Hematopoietic multipotent progenitor cell treated with erythropoietin and hydrocortisone succinate and interleukin-3 and kit ligand, for 17 days (in vitro differentiated cells): ENCODE measurements around the gene RIPOR2.

Experiments used
- DNase-seq: peaks from one replicate; pipeline ENCODE4 v3.0.0-alpha.2; 2015; ENCODE audit warnings: low spot score

Gene RIPOR2, protein sequence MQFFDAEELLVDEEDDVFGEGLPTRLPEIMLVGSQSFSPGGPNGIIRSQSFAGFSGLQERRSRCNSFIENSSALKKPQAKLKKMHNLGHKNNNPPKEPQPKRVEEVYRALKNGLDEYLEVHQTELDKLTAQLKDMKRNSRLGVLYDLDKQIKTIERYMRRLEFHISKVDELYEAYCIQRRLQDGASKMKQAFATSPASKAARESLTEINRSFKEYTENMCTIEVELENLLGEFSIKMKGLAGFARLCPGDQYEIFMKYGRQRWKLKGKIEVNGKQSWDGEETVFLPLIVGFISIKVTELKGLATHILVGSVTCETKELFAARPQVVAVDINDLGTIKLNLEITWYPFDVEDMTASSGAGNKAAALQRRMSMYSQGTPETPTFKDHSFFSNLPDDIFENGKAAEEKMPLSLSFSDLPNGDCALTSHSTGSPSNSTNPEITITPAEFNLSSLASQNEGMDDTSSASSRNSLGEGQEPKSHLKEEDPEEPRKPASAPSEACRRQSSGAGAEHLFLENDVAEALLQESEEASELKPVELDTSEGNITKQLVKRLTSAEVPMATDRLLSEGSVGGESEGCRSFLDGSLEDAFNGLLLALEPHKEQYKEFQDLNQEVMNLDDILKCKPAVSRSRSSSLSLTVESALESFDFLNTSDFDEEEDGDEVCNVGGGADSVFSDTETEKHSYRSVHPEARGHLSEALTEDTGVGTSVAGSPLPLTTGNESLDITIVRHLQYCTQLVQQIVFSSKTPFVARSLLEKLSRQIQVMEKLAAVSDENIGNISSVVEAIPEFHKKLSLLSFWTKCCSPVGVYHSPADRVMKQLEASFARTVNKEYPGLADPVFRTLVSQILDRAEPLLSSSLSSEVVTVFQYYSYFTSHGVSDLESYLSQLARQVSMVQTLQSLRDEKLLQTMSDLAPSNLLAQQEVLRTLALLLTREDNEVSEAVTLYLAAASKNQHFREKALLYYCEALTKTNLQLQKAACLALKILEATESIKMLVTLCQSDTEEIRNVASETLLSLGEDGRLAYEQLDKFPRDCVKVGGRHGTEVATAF

DNA sequence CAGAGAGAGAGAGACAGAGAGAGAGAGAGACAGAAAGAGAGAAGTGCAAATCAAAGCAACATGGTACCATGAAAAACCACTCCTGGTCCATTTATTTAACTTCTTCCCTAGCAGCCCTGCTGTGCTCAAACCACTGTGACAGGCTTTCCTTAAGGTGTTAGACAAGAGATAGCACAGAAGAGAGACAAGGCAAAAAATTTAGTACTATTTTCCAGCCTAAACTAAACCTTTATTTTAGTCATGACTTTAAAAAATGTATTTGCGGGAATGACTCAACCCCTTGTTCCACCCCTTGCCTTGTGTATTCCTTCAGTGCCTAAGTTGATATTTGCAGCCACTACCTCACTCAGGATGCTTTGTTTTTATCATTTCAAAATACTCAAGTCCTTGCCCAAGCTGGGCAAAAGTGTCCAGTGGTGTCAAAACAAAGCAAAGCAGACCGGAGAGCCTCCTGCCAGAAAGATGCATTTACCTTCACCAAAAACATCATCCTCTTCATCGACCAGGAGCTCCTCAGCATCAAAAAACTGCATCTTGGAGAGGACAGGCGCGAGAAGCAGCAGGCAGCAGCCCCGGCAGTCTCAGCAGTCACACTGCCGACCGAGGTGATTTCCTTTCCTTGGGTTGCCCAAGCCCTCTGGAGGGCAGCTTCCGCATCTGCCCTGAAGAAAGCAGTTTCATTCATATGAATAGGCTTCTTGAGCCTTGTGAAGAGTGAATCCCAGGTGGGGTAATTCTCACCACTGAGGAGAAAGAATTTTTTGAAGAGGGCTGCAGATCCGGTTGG is at the start of gene RIPOR2:
TSS of gene RIPOR2 (minus strand) at position 595 of the 787 bp plus-strand sequence. CDS start at position 533, 62 bp downstream.
- DNase-seq = no peak

DNA sequence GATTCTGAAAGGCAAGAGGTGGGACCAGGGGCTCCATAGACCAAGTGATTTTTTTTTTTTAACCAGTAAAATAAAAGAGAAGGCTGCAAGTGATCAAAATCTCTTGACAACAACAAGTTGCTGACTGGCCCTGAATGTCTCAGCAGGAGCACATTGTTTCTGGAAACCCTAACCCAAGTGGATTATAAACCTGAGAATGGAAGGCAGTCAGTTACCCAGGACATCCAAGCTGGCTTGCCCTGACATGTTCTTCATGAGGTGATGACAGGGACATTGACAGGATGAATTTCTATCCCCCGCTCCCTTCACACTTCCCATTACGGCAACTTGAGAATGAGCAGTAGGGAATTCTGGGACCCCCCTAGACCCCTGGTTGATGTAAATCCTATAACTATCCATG is 49.6 kb upstream of the RIPOR2 start:
- no peak for DNase-seq

DNA sequence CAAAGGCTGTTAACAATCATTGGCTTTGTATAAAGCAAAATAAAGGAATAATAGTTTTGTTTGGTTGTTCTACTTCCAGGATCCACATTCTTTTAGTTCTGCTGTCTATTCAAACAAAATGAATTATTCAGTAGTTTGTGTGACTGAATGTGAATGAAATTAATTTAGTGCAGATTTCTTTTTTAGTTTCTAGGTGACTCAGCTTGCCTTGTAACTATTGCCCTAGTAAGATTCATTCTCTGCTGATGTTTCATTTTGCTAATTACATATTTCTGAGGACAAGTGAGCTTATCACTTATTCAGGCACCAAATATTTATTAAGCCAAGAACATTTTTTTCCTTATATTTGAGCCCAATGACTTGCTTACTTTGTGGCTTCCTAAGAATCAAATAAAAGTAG is 46.5 kb upstream of the RIPOR2 start:
- DNase-seq = no peak

DNA sequence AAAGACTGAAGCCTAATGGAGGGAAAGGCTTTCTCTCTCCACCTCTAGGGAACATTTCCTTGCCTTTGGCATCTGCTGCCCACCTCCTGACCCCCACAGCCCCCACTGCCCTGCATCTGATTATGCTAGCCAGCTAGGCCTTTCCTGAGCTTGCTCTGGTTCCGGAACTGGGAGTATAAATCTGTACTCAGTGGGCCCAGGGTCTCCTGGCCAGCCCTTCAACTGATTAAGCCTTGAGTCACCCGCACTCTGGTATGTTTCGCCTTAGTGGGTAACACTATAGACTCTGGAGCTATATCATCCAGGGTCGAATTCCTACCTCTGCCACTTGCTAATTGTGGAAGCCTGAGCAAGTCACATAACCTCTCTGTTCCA is 45.6 kb upstream of the RIPOR2 start:
- no peak for DNase-seq

DNA sequence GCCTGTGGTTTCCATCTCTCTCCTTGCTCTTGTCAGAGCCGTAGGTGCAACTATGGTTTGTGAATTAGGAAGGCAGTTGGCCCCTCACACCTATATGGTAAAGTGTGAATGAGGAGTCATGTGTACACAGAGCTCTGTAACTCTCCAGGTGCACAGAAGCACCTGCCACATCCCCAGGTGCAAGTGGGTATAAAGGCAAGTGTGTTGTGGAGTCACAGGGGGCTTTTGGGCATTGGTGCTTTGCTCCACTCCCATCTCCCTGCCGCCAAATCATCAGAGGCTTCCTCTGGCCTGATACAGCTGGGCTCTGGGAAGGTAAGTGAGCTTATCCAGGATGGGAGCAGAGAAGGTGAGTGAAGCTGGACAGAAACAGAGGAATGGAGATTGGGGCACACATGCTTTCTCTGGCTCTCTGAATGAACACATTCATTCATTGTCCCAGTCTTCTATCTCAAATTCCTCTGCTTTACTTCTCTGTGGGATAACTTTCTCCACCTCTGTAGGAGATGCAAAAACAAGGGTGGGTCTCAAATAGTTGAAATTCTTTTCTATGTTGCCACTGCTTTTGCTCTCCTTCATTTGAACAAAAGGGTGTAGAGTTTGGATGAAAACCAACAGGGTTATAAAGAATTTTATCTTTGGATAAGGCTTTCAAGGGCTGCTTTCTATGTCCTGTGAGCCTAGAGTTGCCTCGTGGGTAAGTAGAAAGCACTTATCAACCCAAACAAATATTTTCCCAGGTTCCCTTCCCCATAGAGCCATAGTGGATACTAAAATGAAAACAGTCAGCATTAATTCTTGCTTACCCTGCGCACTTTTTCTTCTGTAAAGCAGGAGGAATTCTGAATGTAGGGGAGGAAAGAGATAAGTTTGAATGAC is 45.0 kb upstream of the RIPOR2 start:
- no peak for DNase-seq

DNA sequence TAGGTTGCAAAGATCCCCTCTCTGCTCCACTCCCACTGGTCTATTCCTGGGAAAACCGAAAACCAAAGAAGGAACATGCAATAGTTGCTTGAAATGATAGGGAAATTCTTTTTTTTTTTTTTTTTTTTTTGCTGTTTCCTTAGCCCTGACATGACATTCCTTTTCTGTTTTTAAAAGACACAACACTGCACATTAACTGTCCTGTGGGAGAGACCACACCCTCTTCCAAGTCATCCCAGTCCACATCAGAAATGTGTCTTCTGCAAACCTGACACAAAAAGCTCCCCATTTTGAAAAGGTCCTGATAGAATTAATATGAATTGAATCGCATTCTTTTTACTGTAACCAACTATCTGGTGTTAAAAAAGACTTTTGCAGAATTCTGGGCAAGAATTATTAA is 43.4 kb upstream of the RIPOR2 start:
- DNase-seq = no peak

DNA sequence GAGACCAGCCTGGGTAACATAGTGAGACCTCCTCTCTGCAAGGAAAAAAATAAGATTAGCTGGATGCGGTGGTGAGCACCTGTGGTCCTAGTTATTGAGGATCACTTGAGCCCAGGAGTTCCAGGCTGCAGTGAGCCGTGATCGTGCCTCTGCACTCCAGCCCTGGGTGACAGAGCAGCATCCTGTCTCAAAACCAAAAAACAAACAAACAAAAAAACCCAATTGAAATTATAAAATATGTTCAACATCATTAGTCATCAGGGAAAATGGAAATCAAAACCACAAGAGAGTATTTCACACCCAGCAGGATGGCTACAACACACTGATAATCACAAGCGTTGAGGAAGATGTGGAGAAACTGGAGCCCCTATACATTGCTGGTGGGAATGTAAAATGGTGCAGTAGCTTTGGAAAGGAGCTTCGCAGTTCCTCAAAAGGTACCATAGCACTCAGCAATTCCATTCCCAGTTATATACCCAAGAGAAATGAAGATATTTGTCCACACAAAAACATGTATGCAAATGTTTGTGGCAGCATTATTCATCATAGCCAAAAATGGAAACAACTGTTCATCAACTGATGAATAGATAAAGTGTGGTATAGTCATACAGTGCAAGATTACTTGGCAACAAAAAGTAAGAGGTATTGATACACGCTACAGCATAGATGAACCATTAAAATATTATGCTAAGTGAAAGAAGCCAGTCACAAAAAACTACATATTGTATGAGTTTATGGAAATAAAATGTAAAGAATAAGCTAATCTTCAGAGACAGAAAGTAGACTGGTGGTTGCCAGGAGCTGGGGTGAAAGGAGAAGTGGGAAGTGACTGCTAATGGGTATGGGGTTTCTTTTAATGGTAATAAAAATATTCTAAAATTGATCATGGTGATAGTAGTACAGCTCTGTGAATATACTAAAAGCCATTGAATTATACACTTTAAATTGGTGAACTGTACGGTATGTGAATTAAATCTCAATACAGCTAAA is 38.7 kb upstream of the RIPOR2 start:
- no peak for DNase-seq

DNA sequence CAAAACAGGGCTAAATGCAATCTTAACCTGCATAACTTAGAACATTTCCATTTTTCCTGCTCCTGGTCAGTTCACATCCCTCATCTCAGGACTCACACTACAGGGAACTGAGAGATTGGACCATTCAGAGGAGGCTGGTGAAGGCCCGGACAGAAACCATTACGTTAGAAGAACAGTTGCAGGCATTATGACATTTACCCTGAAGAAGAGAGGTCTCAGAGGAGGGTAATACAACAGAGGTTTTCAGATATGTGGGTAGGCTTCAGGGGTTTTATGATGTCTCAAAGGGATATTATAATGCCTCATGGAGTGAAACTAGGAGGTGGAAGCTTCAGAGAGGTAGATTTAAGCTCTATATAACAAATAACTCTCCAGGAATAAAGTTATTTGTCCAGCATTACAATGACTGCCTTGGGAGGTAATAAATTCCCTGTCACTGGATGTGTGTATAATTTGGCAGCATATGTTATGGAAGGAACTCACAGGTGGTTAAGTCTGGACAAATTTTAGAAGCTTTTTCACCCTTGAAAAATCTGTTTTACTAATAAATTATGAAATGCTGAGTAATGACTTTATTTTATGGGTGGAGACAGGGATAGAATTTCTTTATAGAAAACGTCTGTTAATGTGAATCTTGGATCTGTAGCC is 36.7 kb upstream of the RIPOR2 start:
- no peak for DNase-seq

DNA sequence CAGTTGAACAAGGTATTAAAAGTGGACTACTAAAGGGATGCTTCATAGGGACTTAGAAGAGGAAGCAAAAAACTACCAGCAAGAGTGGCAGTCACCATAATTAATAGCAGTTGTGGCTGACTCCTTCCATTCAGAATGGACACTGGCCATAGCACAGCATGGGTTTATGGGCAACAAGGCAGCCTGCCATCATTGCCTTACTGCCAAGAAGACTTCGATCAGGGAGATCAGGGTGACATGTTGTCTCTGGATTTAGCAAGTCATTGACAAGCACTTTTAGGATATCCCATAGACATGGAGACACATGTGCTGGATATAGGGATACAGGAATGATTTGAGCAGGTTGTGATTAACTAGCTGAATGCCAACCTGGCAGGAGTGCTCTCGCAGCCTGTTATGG is 35.3 kb upstream of the RIPOR2 start:
- no peak for DNase-seq

DNA sequence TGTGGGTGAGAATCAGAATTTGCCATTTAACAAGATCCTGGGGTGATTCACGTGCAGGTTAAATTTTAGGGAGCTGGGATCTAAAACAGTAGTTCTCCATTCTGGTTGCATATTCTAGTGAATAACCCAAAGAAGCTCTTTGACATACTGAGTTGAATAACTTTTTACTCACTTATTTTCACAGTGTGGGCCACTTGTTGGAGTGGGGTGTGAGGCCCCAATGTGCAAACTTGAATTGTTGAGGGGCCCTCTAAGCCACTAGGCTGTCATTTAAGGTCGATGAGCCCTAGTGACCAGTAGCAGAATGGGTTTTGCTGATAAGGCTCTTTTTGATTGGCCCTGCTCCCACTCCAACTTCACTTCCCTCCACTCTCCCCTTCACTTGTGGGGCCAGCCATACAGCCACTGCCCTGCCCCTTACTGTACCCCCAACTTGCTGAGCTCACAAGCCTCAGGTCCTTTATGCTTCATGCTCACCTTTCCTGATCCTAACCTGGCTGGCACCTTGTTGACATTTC is 33.6 kb upstream of the RIPOR2 start:
- DNase-seq = no peak

DNA sequence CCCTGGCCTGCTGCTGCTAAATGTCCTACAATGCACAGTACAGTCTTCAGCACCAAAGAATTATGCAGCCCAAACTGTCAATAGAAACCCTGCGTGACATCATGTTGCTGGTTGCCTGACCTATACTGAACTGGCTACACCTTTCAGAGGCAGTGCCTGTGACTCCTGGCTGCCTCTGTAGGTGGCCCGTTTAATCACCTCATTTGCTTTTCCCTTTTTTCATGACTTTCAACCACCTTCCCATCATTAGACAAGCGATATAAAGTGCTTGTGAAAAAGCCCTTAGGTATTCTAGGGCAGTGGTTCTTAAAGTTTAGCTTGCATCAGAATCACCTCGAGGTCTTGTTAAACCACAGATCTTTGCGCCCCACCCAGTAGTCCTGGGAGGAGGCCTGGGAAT is 33.0 kb upstream of the RIPOR2 start:
- DNase-seq = no peak

DNA sequence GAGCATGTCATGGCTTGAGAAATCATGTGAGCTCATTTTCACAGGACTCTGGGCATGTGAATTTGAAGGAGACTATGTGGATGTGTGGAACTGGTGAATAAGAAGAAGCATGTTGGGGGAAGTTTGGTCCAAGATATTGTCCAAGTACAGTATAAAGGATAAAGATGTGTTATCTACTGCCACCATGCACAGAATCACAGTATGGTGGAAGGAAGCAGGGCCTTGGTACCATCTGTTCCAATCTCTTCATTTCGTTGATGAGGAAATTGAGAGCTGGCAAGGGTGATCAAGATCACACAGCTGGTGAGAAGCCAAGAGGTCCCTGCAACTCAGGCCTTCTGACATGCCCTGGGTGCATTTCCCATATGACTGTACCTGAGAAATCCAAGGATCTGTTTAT is 31.5 kb upstream of the RIPOR2 start:
- DNase-seq = no peak

DNA sequence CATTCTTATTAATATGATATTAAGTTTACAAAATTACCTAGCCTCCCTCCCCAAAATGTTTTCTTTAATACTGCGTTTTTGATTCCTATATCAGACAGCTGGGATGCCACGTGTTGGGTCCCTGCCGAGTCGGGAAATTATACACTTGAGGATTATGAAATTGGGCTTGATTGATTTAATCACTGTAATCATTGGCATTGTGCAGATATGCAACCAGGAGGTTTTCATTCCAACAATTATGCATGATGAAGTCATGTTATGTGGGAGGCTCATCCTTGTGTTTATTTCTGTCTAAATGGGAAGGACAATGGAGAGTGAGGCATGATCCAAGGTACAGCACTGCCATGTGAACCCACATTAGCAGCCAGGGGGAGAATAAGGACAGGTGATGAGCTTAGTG is 30.6 kb upstream of the RIPOR2 start:
- DNase-seq = no peak

DNA sequence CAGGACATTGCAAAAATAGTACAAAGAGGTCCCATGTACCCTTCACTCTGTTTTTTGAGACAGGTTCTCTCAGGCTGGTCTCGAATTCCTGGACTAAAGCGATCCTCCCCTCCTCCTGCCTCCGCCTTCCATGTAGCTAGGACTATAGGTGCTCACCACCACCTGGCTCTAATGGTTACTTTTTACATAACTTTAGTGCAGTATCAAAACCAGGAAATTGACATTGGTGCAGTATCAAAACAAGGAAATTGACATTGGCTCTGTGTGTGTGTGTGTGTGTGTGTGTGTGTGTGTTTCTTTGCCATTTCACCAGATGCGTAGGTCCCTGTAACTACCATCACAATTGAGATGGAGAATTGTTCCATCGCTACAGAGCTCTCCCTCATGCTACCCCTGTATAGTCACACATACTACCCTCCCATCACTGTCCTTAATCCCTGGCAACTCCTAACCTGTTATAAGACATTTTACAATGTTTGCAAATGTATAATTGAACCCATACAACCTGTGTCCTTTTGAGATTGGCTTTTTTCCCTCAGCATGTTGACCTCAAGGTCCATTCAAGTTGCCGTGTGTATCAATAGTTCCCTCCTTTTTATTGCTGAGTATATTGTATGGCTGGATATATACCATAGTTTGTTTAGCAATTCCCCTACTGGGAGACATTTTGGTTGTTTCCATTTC is 28.3 kb upstream of the RIPOR2 start:
- no peak for DNase-seq

DNA sequence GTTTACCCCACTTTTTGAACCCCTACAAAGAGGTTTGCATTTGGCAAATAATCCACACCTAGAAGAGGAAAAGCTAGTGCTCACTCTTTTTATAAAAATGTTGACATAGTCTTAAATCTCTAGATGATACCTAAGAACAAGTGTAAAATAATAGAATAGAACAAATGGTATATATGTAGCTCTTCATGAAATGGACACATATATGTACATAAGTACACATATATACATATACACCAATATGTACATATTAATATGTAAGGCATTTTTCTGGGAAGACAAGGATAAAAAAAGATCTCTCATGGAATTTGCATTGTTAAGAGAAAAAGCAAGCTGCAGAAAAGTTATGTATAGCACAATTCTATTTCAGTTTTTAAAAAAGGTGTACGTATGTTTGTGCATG is 27.6 kb upstream of the RIPOR2 start:
- no peak for DNase-seq

DNA sequence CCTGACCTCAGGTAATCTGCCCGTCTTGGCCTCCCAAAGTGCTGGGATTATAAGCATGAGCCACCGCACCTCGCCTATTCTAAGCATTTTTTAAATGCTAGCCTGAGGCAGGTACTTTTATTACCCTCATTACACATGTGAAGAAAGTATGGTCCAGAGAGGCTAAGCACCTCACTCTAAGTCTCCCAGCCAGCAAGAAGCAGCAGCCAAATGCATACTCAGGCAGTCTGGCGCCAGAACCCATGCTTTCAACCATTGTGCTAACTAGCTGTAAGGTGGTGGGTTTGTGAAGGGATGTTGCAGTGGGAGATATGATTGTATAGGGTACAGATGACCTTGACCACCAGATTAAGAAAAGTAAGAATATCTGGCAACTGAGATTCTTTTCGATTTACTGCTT is 26.1 kb upstream of the RIPOR2 start:
- no peak for DNase-seq

DNA sequence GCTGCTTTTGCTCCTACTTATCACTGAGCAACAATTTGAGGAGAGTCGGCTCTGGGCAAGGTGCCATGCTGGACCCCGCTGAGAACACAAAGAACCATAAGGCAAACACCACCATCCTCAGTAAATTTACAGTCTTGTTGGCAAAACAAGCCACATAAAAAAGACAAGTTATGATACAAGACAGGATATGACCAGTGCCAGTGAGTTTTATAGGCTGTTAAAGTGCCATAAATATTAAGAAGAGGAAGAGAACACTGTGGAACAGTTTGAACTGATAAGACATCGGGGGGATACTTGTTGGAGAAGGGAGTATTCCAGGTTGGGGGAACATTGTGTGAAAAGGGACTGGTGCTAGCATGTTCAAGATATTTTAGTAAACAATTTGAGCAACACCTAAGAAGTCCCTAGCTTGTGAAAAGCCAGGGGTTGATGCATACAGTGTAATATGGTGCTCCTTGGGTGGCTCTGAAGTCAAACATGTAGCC is 25.3 kb upstream of the RIPOR2 start:
- no peak for DNase-seq

DNA sequence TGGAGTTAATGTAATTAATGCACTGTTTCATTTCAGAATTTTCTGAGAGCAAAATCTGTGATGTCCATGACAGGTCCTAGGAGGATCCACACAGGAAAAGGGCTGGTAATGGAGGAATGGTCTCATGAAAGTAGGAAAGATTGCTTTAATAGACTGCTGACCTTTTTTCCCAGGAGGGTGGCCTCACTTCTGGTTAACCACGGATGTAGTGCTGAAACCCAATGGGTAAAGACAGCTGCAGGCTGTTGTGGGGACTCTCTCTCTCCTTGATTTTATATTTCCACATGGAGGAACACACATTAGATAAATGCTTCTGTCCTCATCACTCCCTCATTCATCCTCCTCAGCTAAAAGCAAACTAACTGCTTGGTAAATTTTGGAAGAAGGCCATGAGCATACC is 23.6 kb upstream of the RIPOR2 start:
- DNase-seq = no peak
